GM21423 (cell line): Measurements from ENCODE around the gene CDC14B.
"Not testable (repeated sequence)": the region's sequence is repeated elsewhere in the genome, so short reads cannot be mapped to it uniquely, and the experiment has no call there.

ENCODE experiments used
- ATAC-seq: cut with Tn5 transposase; IDR thresholded peaks from one replicate; pipeline ENCODE4 v1.9.1; 2021; ENCODE audit warnings: mild to moderate bottlenecking, moderate library complexity; ENCODE audit not compliant: unreplicated experiment

Gene CDC14B

GRCh38 chr9:96553070-96553469 is 66.6 kb downstream of the CDC14B start:
- no peak for ATAC-seq

- ATAC-seq, result no peak
These were observed 68.2 kb downstream of the CDC14B start for GRCh38 chr9:96551403-96551802.

DNA sequence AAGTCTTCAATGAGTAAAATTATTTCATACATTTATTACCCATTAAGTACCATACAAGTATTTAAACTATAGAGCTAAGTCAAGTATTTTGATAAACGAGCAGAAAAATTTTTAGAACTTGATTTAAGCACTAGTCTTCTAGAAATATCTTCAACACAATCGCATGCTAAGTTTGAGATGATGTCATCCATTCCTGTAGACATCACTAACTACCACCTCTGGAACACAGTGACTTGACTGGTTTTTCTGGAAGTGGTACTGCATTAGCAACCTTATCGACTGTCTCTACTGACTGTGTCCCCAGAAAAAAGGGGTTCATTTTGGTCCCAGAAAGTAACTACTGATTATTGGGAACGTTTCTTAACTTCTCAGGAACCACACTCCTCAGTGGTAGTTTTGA is 69.0 kb downstream of the CDC14B start:
- ATAC-seq, result no peak

- ATAC-seq, result not testable (repeated sequence)
These were observed 76.5 kb downstream of the CDC14B start for GRCh38 chr9:96543131-96543530.

DNA sequence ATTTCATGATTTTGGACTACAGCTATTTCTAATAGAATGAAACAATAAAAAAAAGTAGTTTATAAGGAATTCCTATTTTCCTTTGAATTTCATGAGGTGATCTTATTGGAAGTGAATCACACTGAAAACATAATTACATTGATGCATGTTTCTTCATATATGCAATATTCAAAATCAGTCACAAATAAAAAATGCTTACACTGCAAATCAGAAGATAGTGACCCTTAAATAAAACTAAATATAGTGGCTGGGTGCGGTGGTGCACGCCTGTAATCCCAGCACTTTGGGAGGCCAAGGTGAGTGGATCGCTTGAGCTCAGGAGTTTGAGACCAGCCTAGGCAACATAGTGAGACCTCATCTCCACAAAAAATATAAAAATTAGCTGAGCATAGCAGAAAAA is 79.5 kb downstream of the CDC14B start:
- ATAC-seq, result no peak

GRCh38 chr9:96532173-96532572 is 87.5 kb downstream of the CDC14B start:
- no peak for ATAC-seq

GRCh38 chr9:96524764-96525163 is 94.9 kb downstream of the CDC14B start:
- ATAC-seq, result no peak

GRCh38 chr9:96524045-96524444 is 95.6 kb downstream of the CDC14B start:
- no peak for ATAC-seq

GRCh38 chr9:96523374-96523773 is 96.3 kb downstream of the CDC14B start:
- ATAC-seq, result no peak

- ATAC-seq, result no peak
These were observed 97.3 kb downstream of the CDC14B start for GRCh38 chr9:96522366-96522765.

DNA sequence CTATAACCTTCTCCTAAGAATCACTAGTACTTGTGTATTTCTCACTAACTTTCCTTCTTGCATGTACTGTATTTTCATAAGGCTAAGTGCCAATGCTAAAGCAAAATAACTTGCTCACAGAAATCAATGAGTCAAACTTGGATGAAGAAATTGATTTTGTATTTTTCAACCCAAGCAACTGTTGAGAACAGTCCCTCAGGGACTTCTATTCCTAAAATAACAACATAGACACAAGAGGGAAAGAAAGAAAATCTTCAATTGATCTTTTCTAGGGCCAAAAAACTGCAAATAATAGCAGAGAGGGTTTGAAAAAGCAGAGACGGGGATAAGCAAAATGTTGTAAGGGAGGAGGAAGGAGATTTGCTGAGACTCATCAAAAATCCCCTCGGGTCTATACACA is 99.9 kb downstream of the CDC14B start:
- no peak for ATAC-seq

GRCh38 chr9:96519095-96519494 is 100.5 kb downstream of the CDC14B start:
- no peak for ATAC-seq

DNA sequence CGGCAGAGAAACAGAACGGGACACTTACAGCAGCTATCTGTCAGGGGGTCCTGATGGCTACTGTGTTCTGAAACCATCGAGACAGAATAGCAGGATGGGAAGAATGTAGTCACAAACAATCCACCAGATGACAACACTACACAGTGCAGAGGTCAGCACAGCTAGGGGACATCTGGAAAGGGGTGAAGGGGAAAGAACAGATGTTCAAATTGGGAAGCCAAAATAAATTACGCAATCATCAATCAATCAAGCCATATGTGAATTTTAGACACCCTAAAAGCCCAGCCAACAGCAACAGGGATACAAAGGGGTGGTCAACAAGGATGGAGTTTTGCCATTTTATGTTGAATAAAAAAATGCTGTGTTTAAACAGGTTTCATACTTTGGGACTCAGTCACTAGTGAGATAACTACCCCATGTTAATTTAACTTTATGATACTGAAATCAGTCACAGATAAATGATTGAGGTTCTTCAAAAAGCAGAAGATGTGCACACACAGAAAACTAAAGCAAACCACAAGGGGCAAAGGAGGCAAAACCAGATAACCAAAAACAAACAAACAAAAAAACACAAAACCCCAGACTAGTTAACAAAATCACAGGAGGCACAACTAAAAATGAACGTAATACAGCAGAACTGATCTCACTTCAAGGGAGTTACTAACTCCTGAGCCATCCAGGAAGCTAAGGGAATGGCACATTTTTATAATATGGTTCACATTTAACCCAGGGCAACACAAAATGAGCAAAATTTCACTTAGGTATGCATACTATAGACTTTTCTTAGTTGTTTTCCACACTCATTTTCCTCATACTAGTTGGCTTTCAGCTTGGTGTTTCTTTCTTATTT is 103.8 kb downstream of the CDC14B start:
- ATAC-seq, result no peak

DNA sequence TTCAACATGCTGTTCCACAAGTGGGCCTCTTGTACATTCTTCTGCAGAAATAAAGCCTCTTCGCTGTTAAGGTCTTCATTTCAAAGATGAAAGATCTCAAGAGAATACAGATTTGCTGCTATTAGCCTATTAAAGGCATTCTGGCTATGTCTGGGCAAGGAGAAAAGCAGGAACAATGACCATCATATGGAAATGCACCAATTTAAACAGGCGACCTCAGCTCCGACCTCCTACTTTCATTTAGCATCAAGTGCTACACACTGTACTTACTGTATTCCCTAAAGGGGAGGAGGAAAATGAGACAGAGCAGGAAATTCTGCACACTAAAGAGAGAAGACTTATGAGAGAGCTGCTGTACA is 104.9 kb downstream of the CDC14B start:
- no peak for ATAC-seq

DNA sequence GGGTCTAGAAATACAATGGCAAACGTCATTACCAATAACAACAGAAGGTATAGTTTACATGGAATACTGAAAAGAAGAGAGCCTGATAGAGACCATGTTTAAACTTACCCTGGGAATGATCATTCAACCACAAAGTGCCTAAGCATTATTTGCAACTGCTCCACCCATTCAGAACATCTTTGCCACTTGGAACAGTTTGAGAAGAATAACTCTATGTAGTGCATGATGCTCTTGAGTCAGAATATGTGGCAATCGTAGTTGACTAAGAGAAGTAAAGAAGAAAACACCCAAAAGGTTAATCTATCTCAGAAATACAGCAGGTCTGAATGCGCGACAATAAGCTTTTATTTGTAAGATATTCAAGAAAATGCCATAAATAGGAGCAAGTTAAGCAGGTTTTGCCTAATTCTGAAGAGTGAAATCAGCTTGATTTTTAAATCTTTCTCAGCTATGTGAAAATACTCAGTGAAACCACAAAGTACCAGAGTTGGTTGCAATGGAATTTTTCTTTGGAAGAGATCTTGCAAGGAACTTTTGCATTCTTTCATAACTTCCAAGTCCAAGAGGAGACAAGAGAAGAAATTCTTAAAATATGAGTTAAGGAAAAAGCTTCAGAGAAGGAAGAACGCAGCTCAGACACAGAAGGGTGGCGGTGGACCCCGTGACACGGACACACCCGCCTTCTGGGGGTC is 105.4 kb downstream of the CDC14B start:
- ATAC-seq, result no peak

GRCh38 chr9:96513622-96514021 is 106.0 kb downstream of the CDC14B start:
- no peak for ATAC-seq

DNA sequence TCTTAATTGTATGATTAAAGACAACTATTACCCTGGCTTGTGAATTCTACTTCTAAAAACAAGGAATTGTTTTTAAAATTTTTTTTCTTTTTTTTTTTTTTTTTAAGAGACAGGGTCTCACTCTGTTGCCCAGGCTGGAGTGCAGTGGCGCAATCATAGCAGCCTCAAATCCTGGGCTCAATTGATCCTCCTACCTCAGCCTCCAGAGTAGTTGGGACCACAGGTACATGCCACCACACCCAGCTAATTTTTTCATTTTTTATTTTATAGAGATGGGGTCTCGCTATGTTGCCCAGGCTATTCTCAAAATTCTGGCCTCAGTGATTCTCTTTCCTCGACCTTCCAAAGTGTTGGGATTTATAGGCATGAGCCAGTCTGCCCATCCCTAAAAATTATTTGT is 107.4 kb downstream of the CDC14B start:
- no peak for ATAC-seq

GRCh38 chr9:96510258-96510657 is 109.4 kb downstream of the CDC14B start:
- ATAC-seq, result no peak

DNA sequence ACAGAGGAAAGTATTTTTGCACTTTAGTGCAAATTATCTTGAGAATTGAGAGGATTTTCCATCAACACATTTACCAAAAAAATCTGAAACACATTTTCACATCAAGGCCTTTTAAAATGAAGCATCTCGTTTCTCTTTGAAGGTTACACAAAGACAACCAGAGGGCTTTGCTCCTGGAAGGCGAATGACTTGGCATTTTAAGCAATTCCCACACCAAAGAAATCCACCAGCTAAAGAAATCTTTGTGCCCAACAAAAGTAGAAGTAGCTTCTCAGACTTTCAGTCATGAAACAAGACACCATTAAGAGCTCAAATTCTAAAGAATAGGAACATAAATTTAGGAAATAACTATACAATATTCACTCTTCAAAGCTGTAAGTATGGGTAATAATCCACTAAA is 109.8 kb downstream of the CDC14B start:
- no peak for ATAC-seq

DNA sequence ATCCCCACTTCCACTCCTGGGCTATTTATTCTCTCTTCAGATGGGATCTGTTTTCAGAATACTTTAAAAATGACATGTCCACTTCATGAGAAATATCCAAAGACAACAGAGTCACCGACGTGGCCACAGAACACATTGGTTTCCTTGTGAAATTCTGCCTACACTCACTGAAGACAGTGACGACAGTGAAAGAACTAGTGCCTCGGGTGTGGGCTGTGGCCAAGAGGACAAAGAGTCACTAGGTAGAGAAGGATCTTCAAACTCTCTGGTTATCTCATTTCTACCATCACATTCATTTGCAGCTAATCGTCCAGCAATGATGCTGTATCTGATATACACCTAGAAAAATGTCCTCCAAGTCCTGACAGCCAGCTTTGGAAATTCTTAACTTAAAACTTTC is 110.6 kb downstream of the CDC14B start:
- no peak for ATAC-seq

DNA sequence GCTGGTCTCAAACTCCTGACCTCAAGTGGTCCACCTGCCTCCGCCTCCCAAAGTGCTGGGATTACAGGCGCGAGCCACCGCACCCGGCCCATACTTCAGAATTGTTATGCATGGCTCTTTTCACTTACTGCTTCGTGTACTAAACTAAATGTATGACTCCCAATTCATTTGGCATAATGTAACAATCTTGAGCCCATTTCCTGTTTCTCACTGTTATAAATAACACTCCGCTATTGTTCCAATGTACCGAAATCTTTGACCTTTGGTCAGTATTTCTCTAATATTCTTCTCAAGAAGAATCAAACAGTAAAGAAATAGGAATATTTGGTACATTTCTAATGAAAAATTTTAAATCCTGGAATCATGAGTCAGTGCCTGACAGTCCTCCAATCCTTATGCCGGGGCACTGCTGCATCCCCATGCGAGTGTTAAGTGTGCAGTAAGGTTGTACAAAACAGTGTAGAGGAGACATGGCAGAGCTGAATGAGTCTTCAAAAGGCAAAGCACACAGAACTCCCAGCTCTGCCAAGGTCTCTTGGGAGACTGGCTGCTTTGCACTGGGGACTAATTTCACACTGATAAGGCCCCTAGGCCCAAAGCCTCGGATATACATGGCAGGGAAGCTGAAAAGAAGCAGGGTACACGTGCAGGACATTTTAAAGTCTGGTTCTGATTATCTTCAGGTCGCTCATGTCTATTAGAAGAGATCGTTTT is 111.3 kb downstream of the CDC14B start:
- no peak for ATAC-seq
